Measurements from ENCODE around the gene B9D1. TPM values are rescaled to one million over a fixed set of nuclear protein-coding genes. Genes with fewer than 3 reads are reported as not detected.

B9D1 gene
- total and polyA plus RNA-seq, 9 of the 15 experiments (the other 6 are each of a cell fraction or from before 2014, with no cell fraction given) = 8.9 to 28.0 (median 17.9) TPM

- FAIRE-seq (no peak), DNase-seq (ENCODE audit: extremely low read depth in 1 of 4, low spot score in 3 of 4) (no peak), ATAC-seq (no peak)
- H3K27me3 ChIP-seq (ENCODE audit: control insufficient read depth in 2 of 2, insufficient read depth in 2 of 2, low read length in 2 of 2) = no peaks in the 10 kb centered on the region
- H3K79me2 ChIP-seq (ENCODE audit: control insufficient read depth, insufficient read depth, low read length) = no peaks in the 10 kb centered on the region
- ChIA-PET POLR2A (interaction anchor here (1.9 kb wide), 1 partner anchor 8 kb away, joined by 9 read pairs; the partner anchor contains the start of gene MAPK7), CTCF (ENCODE audit: low intra/inter-chr PET ratio) (no interaction called here)
- intact Hi-C loops (cut with micrococcal nuclease) (no loop called here), in situ Hi-C loops (cut with MboI) (no loop called here)
- no TSS peak for BruUV-seq (replicated peaks)
- no peaks in the 10 kb centered on the region for H3K9me3 ChIP-seq (replicated peaks; ENCODE audit: control insufficient read depth, insufficient read depth, low read depth, low read length)
- H3K9me1 ChIP-seq (ENCODE audit: control insufficient read depth, insufficient read depth, low read length) = no peaks in the 10 kb centered on the region
- no peak overlapping the region for H3K4me3 ChIP-seq
- H4K20me1 ChIP-seq (replicated peaks; ENCODE audit: control insufficient read depth, insufficient read depth, low read length) = no peaks in the 10 kb centered on the region
- TF ChIP-seq BRD9 (IDR thresholded peaks at IDR 0.05; ENCODE audit: low read depth, partially characterized antibody) = no peak
- no peak for TF ChIP-seq CBX8 (IDR thresholded peaks at IDR 0.05; ENCODE audit: borderline replicate concordance, extremely low read depth, low read depth, low read length, poor library complexity, severe bottlenecking)
- no peak for TF ChIP-seq ZNF277 (CRISPR knock-in tag; IDR thresholded peaks at IDR 0.05; ENCODE audit: borderline replicate concordance)
- TF ChIP-seq PCBP2 (IDR thresholded peaks at IDR 0.05; ENCODE audit: low read depth, low read length, poor library complexity, severe bottlenecking) = no peak
- H2AFZ ChIP-seq (ENCODE audit: low read depth, low read length) = no peak overlapping the region
- no peak overlapping the region for H3K9ac ChIP-seq (ENCODE audit: insufficient read depth in 1 of 2, low read depth in 2 of 2, low read length in 2 of 2)
- H3K4me2 ChIP-seq (ENCODE audit: insufficient read depth, low read length) = no peak overlapping the region
- WGBS (ENCODE audit: insufficient coverage, low coverage, missing lambda C conversion rate) = 64% methylated on average over 9 of the region's 9 CpGs
- H3K36me3 ChIP-seq (ENCODE audit: control insufficient read depth, insufficient read depth, low read length) = peaks cover 9% of the 10 kb centered on the region; the same call in 2 of the 3 replicates
- peaks cover 3 to 27% of the 10 kb centered on the region in 2 experiments; a peak in 4 of 5 replicates for H3K4me1 ChIP-seq (replicated peaks in 1 of 2; ENCODE audit: control insufficient read depth in 2 of 2, insufficient read depth in 2 of 2, low read length in 2 of 2)
- H3K27ac ChIP-seq (ENCODE audit: extremely low read depth, low read depth, low read length) = no peak overlapping the region
These were observed 23.0 kb upstream of the B9D1 start for GRCh38 chr17:19385521-19385983.

All from K562 (cell line).